Anterior cingulate cortex (tissue), 58 donors: Measurements from ENCODE around the gene UBE2E2.

Experiments
- DNase-seq, 58 donors: peaks; one replicate each; lab custom pipeline; 2025; lab: John Stamatoyannopoulos, UW

The UBE2E2 gene

DNA sequence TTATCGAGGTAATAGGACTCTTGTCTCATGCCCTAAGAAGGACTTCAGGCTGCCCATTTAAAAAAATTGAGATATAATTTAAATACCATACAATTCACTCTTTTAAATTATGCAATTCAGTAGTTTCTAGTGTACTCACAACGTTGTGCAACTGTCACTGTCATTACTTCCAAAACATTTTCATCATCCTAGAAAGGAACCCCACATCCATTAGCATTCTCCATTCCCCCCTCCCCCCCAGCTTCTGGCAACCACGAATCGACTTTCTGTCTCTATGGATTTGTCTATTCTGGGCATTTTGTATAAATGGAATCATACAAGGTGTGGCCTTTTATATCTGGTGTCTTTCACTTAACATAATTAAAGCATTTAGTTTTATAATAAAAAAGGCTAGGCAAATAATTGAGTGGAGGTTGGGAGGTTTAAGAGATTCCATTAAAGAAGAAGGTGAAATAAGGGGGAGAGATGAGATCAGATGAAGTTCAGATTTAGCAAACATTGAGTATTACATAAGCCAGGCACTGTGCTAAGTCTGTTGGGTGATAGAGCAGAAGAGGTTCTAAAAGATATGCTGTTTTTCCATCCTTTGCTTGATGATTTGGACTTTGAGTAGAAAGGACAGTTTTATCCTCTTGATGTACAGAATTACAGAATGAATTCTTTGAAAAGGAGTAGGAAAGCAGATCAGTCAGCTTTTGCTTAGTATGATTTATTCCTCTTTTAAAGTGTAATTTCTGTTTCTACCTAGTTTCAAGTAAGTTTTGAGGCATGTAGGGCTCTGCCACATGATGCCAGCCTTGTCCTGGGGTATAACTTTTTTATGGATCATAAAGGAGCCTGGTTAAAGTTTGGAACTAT is 36.3 kb downstream of the UBE2E2 start:
- DNase-seq: no peak

DNA sequence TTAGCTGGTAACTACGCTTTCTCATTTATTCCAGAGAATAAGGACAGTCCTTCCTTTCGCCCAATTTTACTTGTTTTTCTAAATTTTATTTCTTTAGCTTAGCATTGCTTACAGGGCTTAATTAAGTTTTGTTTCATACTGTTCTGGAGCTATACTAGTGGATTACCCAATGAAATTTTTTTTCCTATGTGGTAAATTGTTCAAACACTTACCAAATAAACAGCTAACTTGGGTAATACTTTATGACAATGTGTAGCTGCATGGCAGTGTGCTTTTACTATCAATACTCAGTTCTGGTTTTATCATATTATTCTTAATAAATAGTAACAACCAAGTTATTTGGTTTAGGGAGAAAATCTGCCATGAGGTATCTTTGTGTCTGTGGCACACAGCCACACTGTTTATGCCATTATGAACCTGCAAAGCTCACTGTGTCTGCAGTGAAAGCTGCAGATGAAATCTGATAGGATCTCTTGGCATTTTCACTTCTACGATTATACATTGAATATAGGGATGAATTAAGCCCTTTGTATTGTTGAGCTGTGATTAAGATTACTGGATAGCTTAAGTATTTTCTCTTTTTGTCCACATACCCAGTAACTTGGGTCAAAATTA is 37.2 kb downstream of the UBE2E2 start:
- DNase-seq: no peak

DNA sequence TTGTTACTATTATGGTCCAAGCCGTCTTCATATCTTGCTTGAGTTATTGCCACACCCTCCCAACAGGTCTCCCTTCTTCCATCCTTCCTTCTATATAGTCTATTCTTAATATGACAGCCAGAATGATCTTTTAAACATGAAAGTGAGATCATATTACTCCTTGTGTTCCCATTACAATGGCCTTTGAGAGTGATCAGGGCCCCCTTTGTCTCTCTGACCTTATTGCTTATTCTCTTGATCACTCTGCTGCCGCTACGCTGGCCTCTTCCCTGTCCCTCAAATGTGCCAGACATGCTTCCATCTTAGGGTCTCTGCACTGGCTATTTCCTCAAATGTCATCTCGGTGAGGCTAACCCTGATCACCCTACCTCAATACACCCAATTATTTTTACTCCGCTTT is 38.1 kb downstream of the UBE2E2 start:
- peak in 15 of 58 donors; percentile 2 to 53 (median 27) for DNase-seq

DNA sequence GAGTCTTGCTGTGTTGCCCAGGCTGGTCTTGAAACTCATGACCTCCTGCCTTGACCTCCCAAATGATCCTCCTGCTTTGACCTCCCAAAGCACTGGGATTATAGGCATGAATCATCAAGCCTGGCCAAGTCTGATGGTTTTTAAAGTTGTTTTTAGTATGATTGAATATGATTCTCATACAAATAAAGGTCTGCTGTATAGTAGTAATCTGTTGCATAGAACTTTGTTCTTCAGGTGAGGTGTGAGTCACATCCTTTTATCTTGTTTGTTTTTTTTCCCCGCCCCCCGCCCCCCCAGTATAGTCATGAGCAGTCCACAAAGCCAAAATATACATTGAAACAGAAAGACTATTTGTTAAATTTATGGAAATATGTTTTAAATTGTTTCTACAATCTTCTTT is 39.0 kb downstream of the UBE2E2 start:
- no peak for DNase-seq

GRCh38 chr3:23244324-23245041 is 41.4 kb downstream of the UBE2E2 start:
- no peak for DNase-seq

DNA sequence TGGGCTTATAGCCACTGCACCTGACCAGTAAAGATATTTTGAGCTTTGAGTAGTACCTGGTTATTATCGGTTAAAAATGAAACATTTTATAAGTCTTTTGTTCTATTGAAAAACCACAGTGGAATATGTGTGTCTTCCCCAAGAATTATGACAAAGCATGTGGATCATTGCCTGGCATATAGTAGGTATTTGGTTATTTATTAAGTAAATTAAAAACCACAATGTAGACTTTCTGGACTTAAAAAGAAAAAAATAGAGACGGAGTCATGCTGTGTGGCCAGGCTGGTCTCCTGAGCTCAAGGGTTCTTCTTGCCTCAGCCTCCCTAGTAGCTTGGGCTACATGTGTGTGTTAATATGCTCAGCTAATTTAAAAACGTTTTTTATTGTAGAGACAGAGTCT is 43.5 kb downstream of the UBE2E2 start:
- no peak for DNase-seq

- no peak for DNase-seq
Measured at GRCh38 chr3:23248594-23249131, 45.5 kb downstream of the UBE2E2 start.

GRCh38 chr3:23249961-23250360 is 46.8 kb downstream of the UBE2E2 start:
- DNase-seq: no peak

GRCh38 chr3:23252122-23252521 is 49.0 kb downstream of the UBE2E2 start:
- no peak for DNase-seq

DNA sequence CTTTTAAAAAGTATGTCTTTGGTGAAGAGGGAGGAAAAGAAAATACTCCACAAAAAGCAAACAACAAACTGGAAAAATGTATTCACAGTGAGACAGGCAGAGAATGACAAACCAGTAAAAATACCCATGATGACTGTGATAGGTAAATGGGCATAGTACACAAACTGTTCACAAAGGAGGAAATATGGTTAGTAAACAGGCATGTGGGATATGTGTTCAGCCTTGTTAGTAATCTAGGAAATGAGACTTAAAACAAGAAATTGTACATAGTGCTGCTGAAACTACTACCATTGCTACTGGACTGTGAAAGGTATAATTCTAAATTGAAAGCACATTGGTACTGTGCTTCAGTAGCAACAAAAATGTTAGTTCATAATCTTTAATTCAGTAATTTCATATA is 50.1 kb downstream of the UBE2E2 start:
- no peak for DNase-seq

DNA sequence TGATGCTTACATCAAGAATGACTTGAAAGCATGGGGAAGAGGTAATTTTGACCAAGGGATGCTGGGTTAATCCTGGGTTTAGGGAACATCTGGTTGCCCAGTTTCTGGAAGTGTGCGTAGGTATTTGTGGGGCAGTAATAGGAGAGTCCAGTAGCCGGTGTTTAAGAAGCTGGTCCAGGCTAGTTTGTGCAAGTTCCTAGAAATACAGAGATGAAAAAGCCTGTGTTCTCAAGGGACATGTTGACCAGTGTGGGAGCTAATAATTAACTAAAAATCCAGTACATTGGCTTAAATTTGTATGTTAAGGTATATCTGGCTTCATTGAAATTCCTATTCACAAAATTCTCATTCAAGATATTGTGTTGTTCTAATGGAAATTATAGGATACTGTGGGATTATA is 51.2 kb downstream of the UBE2E2 start:
- DNase-seq: no peak

GRCh38 chr3:23254835-23255234 is 51.7 kb downstream of the UBE2E2 start:
- no peak for DNase-seq

- no peak for DNase-seq
Measured at GRCh38 chr3:23256741-23257435, 53.8 kb downstream of the UBE2E2 start.

GRCh38 chr3:23258110-23258509 is 55.0 kb downstream of the UBE2E2 start:
- DNase-seq: no peak

GRCh38 chr3:23259515-23259914 is 56.4 kb downstream of the UBE2E2 start:
- no peak for DNase-seq

GRCh38 chr3:23262766-23263165 is 59.6 kb downstream of the UBE2E2 start:
- no peak for DNase-seq

- DNase-seq: no peak
Measured at GRCh38 chr3:23263796-23264195, 60.7 kb downstream of the UBE2E2 start.

DNA sequence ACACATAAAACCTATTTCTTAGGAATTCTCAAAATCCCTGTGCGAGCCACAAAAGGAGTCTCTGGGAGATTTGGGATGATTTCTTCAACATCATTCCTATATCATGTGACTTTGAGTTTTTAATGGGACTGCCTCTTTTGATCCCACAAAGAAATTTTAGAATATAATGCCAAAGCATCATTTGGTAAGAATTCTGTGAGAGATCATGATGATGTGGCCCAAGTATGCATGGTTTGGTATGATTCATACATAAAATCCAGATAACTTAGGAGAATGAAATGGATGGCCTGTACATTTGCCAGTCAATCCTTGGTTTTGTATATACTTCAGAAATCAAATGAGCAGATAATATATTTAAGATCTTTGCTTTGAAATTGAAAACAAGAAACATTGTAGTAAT is 61.3 kb downstream of the UBE2E2 start:
- no peak for DNase-seq

- DNase-seq: no peak
Measured at GRCh38 chr3:23270423-23270822, 67.3 kb downstream of the UBE2E2 start.

DNA sequence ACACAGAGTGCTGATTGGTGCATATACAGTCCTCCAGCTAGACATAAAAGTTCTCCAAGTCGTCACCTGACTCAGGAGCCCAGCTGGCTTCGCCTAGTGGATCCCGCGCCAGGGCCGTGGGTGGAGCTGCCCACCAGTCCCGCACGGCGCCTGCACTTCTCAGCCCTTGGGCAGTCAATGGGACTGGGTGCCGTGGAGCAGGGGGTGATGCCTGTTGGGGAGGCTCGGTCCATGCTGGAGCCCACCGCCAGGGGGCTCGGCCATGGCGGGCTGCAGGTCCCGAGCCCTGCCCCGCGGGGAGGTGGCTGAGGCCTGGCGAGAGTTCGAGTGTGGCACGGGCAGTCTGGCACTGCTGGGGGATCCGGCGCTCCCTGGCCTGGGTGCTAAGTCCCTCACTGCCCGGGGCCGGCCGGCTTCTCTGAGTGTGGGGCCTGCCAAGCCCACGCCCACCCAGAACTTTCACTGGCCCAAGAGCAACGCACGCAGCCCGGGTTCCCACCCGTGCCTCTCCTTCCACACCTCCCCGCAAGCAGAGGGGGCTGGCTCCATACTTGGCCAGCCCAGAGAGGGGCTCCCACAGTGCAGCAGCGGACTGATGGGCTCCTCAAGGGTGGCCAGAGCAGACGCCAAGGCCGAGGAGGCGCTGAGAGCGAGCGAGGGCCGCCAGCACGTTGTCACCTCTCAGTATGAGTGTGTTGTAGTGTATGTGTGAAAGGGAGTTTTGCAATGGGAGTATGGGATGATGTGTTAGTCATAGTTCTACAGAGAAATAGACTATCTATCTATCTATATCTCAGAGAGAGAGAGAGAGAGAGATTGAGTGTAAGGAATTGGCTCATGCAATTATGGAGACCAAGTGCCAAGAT is 69.0 kb downstream of the UBE2E2 start:
- no peak for DNase-seq
